Mammary epithelial cell (primary cell): ENCODE data around the gene RAB20.

Experiments
- EZH2 ChIP-seq: IDR thresholded peaks from 2 replicates; pipeline ENCODE4 v1.6.1; 2012; ENCODE audit warnings: low read length, inconsistent platforms, borderline replicate concordance
- TF ChIP-seq, protein P1 (sequence below), 2 donors: IDR thresholded peaks in 1 of 2; conservative IDR thresholded peaks in 1 of 2; 2 replicates each; pipeline ENCODE4 v1.5.1; 2011 to 2012; ENCODE audit warnings: inconsistent platforms in 2 of 2, low read length in 2 of 2, mild to moderate bottlenecking in 2 of 2, control low read depth in 1 of 2, low read depth in 1 of 2; ENCODE audit not compliant: insufficient read depth in 1 of 2; ENCODE audit errors: extremely low read depth in 1 of 2

DNA sequence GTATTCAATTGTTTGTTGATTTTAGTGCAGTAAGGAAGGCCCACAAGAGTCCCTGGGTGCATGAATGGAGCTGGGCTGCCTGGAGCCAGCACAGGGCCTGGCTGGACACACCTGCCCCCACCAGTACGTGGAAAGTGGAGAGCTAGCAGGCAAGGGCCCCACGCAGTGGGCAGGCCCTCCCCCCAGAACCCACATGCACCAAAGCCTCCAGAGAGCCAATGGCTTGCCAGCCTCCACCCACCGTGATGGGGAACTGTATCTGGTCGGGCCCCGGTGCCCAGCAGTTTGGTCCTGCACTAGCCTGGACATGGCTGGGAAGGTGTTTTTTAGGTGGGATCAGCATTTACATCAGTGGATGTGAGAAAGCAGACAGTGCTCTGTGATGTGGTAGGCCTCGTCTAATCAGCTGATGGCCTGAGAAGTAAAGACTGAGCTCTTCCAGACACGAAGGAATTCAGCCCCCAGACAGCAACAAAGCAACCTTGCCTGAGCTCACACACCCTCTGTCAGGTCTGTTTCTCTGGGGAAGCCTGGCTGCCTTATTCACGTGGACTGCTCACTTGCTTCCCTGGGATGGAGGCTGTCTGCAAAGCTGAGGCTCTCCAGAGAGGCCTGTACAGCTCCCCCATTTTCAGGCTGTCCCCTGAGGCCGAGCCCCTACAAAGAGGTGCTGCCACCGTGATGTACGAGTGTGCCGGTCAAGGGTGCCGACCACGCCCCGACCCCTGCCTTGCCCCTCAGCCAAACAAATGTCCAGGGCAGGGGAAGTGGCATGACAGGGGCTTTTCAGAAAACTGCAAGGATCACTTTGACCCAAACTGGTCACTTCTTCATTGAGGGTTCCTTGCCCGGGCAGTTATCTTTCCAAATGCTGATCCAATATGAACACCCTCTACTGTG, 27.5 kb downstream of the RAB20 start:
- TF ChIP-seq, protein P1, sequence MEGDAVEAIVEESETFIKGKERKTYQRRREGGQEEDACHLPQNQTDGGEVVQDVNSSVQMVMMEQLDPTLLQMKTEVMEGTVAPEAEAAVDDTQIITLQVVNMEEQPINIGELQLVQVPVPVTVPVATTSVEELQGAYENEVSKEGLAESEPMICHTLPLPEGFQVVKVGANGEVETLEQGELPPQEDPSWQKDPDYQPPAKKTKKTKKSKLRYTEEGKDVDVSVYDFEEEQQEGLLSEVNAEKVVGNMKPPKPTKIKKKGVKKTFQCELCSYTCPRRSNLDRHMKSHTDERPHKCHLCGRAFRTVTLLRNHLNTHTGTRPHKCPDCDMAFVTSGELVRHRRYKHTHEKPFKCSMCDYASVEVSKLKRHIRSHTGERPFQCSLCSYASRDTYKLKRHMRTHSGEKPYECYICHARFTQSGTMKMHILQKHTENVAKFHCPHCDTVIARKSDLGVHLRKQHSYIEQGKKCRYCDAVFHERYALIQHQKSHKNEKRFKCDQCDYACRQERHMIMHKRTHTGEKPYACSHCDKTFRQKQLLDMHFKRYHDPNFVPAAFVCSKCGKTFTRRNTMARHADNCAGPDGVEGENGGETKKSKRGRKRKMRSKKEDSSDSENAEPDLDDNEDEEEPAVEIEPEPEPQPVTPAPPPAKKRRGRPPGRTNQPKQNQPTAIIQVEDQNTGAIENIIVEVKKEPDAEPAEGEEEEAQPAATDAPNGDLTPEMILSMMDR (conservative IDR thresholded peaks at IDR 0.05 in 1 of 2, IDR thresholded peaks at IDR 0.05 in 1 of 2; ENCODE audit: extremely low read depth in 1 of 2, insufficient read depth in 1 of 2, low read depth in 1 of 2, low read length in 2 of 2) = no peak
- TF ChIP-seq EZH2 = no peak
